ENCODE measurements around the gene APLF. TPM values are rescaled to one million over a fixed set of nuclear protein-coding genes. Genes with fewer than 3 reads are reported as not detected.

Gene APLF, protein sequence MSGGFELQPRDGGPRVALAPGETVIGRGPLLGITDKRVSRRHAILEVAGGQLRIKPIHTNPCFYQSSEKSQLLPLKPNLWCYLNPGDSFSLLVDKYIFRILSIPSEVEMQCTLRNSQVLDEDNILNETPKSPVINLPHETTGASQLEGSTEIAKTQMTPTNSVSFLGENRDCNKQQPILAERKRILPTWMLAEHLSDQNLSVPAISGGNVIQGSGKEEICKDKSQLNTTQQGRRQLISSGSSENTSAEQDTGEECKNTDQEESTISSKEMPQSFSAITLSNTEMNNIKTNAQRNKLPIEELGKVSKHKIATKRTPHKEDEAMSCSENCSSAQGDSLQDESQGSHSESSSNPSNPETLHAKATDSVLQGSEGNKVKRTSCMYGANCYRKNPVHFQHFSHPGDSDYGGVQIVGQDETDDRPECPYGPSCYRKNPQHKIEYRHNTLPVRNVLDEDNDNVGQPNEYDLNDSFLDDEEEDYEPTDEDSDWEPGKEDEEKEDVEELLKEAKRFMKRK
- total RNA-seq, result 2.6 and 3.2 TPM in 2 replicates

GRCh38 chr2:68467077-68467960 lies at the start of gene APLF, which contains the start of gene FBXO48:
TSS of gene APLF (plus strand) at chr2:68467585. CDS start at chr2:68467732, 147 bp downstream.
TSS of gene FBXO48 (minus strand) at chr2:68467294. CDS start at chr2:68465145, 2,149 bp downstream.

Other genes starting within 250 kb of the APLF start
- 20.8 and 21.9 TPM in 2 replicates for gene PPP3R1, start 215.1 kb upstream of the APLF start, total RNA-seq
- 43.8 and 48.1 TPM in 2 replicates for gene CNRIP1, start 147.6 kb upstream of the APLF start, total RNA-seq
- under 0.01 TPM in 2 replicates for gene PLEK, start 102.3 kb upstream of the APLF start, total RNA-seq
- gene FBXO48, start 291 bp upstream of the APLF start, total RNA-seq, result under 0.01 and 0.61 TPM in 2 replicates
- gene PROKR1, start 176.0 kb downstream of the APLF start, total RNA-seq, result not detected in 2 replicates